HepG2 (cell line): ENCODE measurements around the gene SUPT20HL1. TPM values are rescaled to one million over a fixed set of nuclear protein-coding genes. Genes with fewer than 3 reads are reported as not detected.

Experiments used
- ATAC-seq: fragments of 200-7000 bp; cut with Tn5 transposase; 3 replicates; pipeline ENCODE4 v1.9.1; 2020; ENCODE audit warnings: mild to moderate bottlenecking, moderate library complexity
- BruUV-seq: library from RNA; stranded (reverse); fragments of 400-500 nt; replicated peaks from 2 replicates; lab custom pipeline; 2021; lab: Mats Ljungman, UMichigan
- CTCF ChIA-PET: fragments of 300-600 bp; formaldehyde crosslinking; extraction: SDS; loops from one replicate; lab custom pipeline; 2021; ENCODE audit warnings: low total read pairs, inconsistent platforms, low intra/inter-chr PET ratio; lab: Yijun Ruan, JAX
- POLR2A ChIA-PET: fragments of 350-600 bp; sonication (Branson Sonifier 250); formaldehyde crosslinking; loops from one replicate; lab custom pipeline; 2020; ENCODE audit warnings: antibody characterized with exemption, inconsistent platforms; lab: Yijun Ruan, JAX
- DNase-seq: peaks from one replicate; pipeline ENCODE4 v3.0.0-alpha.2; 2015; ENCODE audit warnings: low spot score
- FAIRE-seq: peaks from 3 replicates; lab custom pipeline; 2011; peaks lifted over from hg19 to GRCh38; lab: Jason Lieb, UNC
- H2AFZ ChIP-seq: one replicate; pipeline ENCODE4 v1.6.1; 2011; ENCODE audit warnings: low read length, inconsistent platforms
- H3K27ac ChIP-seq: fragments of 300-600 bp; 3 replicates; pipeline ENCODE4 v1.8.0; 2011; ENCODE audit warnings: mixed run types, mild to moderate bottlenecking, mixed read lengths, low read length, inconsistent platforms; ENCODE audit not compliant: insufficient read depth; ENCODE audit errors: extremely low read length
- H3K27me3 ChIP-seq, 2 experiments: fragments of 200-600 bp in 1 of 2; 2 replicates in 1 of 2; 3 replicates in 1 of 2; pipeline versions ENCODE4 v1.6.0 to v1.8.0; 2011; ENCODE audit warnings: low read length in 2 of 2, mild to moderate bottlenecking in 2 of 2, moderate library complexity in 2 of 2, inconsistent platforms in 1 of 2; ENCODE audit not compliant: insufficient read depth in 2 of 2, control insufficient read depth in 1 of 2
- H3K36me3 ChIP-seq, 2 experiments: fragments of 200-600 bp in 1 of 2; replicated peaks in 1 of 2; 2 replicates in 1 of 2; 3 replicates in 1 of 2; pipeline versions ENCODE4 v1.5.1 to v1.8.0; 2011; ENCODE audit warnings: low read length in 2 of 2, inconsistent platforms in 1 of 2; ENCODE audit not compliant: insufficient read depth in 2 of 2, control insufficient read depth in 1 of 2
- H3K4me1 ChIP-seq: 2 replicates; pipeline ENCODE4 v1.5.1; 2012; ENCODE audit warnings: low read length, inconsistent platforms; ENCODE audit not compliant: insufficient read depth
- H3K4me2 ChIP-seq: 2 replicates; pipeline ENCODE4 v1.6.0; 2011; ENCODE audit warnings: low read depth, low read length, inconsistent platforms
- H3K4me3 ChIP-seq, 3 experiments: fragments of 200-600 bp in 1 of 3; sonication (generic), shearing (Covaris generic) in 1 of 3; replicated peaks in 1 of 3; 2 replicates each; pipeline ENCODE4 v1.5.1; 2011 to 2016; ENCODE audit warnings: low read length in 3 of 3, inconsistent platforms in 2 of 3, low read depth in 2 of 3, mild to moderate bottlenecking in 2 of 3, control low read depth in 1 of 3, mixed read lengths in 1 of 3; ENCODE audit not compliant: insufficient read depth in 1 of 3
- H3K79me2 ChIP-seq: one replicate; pipeline ENCODE4 v1.6.1; 2011; ENCODE audit warnings: low read length, inconsistent platforms; ENCODE audit not compliant: insufficient read depth
- H3K9ac ChIP-seq: 2 replicates; pipeline ENCODE4 v1.6.0; 2011; ENCODE audit warnings: mild to moderate bottlenecking, low read depth, low read length, inconsistent platforms; ENCODE audit not compliant: insufficient read depth
- H3K9me3 ChIP-seq: 2 replicates; pipeline ENCODE4 v1.5.1; 2012; ENCODE audit warnings: mild to moderate bottlenecking, low read length
- H4K20me1 ChIP-seq: 2 replicates; pipeline ENCODE4 v1.6.0; 2011; ENCODE audit warnings: inconsistent platforms, mild to moderate bottlenecking, low read length, moderate library complexity; ENCODE audit not compliant: insufficient read depth
- ARNT2 ChIP-seq: sonication (generic); formaldehyde crosslinking; IDR thresholded peaks from 2 replicates; pipeline ENCODE4 v1.8.0; 2022; ENCODE audit warnings: mild to moderate bottlenecking, low read depth, missing genetic modification reagents, moderate library complexity
- HIVEP1 ChIP-seq: sonication (generic); formaldehyde crosslinking; IDR thresholded peaks from 2 replicates; pipeline ENCODE4 v1.4.0; 2020; ENCODE audit warnings: mild to moderate bottlenecking, missing genetic modification reagents
- HMGA1 ChIP-seq: sonication (generic); formaldehyde crosslinking; conservative IDR thresholded peaks from 2 replicates; pipeline ENCODE4 v1.4.0; 2020; ENCODE audit warnings: missing genetic modification reagents
- MAFF ChIP-seq: IDR thresholded peaks from 2 replicates; pipeline ENCODE4 v1.6.1; 2011; ENCODE audit warnings: low read depth, low read length, improper control_type of control experiment
- MAFK ChIP-seq, 2 experiments: IDR thresholded peaks in 1 of 2; conservative IDR thresholded peaks in 1 of 2; 2 replicates each; pipeline ENCODE4 v1.6.1; 2011; ENCODE audit warnings: improper control_type of control experiment in 2 of 2, low read length in 2 of 2
- NCOA5 ChIP-seq: sonication (generic); formaldehyde crosslinking; IDR thresholded peaks from 2 replicates; pipeline ENCODE4 v1.4.0; 2020; ENCODE audit warnings: missing genetic modification reagents
- SETDB1 ChIP-seq: sonication (generic); formaldehyde crosslinking; IDR thresholded peaks from 2 replicates; pipeline ENCODE4 v1.5.1; 2020; ENCODE audit warnings: missing genetic modification reagents, mild to moderate bottlenecking, borderline replicate concordance
- SUZ12 ChIP-seq: fragments of 150-350 bp; IDR thresholded peaks from 2 replicates; pipeline ENCODE4 v1.6.1; 2014; ENCODE audit warnings: low read depth, low read length
- ZBTB38 ChIP-seq: sonication (generic); formaldehyde crosslinking; IDR thresholded peaks from 2 replicates; pipeline ENCODE4 v1.5.1; 2020; ENCODE audit warnings: mild to moderate bottlenecking, missing genetic modification reagents
- ZMAT5 ChIP-seq: sonication (generic); formaldehyde crosslinking; IDR thresholded peaks from 2 replicates; pipeline ENCODE4 v1.5.0; 2020; ENCODE audit warnings: mild to moderate bottlenecking, low read depth, missing genetic modification reagents, borderline replicate concordance
- ZNF768 ChIP-seq: sonication (generic); formaldehyde crosslinking; IDR thresholded peaks from 2 replicates; pipeline ENCODE4 v1.4.0; 2020; ENCODE audit warnings: missing genetic modification reagents
- WGBS: methylation state at CpG from one replicate; pipeline ENCODE4 v1.1.6; 2017; ENCODE audit warnings: low lambda C conversion rate; 5-methylcytosine and 5-hydroxymethylcytosine counted together
- in situ Hi-C: cut with HindIII; loops from 2 replicates; pipeline ENCODE4 v1.10.0; 2017; ENCODE audit warnings: low pct_unique_long_range_greater_than_20kb; ENCODE audit not compliant: extremely low pct_ligation_motif_present
- intact Hi-C: fragments of 100-400 bp; cut with micrococcal nuclease; formaldehyde crosslinking; loops from one replicate; pipeline ENCODE4 v1.10.0; 2022; ENCODE audit not compliant: unreplicated experiment
- polyA plus RNA-seq, 8 experiments: library from polyadenylated mRNA; depleted of rRNA in 3 of 8; stranded (reverse) in 7 of 8; unstranded in 1 of 8; fragments of >200 nt; fragmentation: Illumina TruSeq in 4 of 8; extraction: Trizol in 4 of 8; gene quantifications; 2 replicates each; pipeline versions ENCODE4 v1.2.1 to v1.2.3, GENCODE V29; 2011 to 2016; ENCODE audit warnings: low read depth in 4 of 8, missing spikeins in 1 of 8, mixed read lengths in 1 of 8; ENCODE audit not compliant: insufficient read depth in 1 of 8
- total RNA-seq, 5 experiments: library from RNA; depleted of rRNA; stranded (reverse); fragments of >200 nt; fragmentation: Illumina TruSeq; extraction: Trizol; gene quantifications; 2 replicates each; pipeline ENCODE4 v1.2.3, GENCODE V29; 2016; ENCODE audit warnings: low read depth in 1 of 5

The SUPT20HL1 gene
- total and polyA plus RNA-seq, 2 of the 13 experiments (the other 11 are each of a cell fraction or from before 2014, with no cell fraction given), result not detected

GRCh38 chrX:24377911-24378468 is 17.6 kb downstream of the SUPT20HL1 start:
- no peak for DNase-seq
- Histone ChIP-seq H2AFZ (no peak overlapping the region), H3K4me2 (no peak overlapping the region), H3K27ac (no peak overlapping the region), H3K9me3 (no peaks in the 10 kb centered on the region), H3K4me1 (no peaks in the 10 kb centered on the region), H3K36me3 (no peaks in the 10 kb centered on the region), H3K79me2 (no peaks in the 10 kb centered on the region), H3K9ac (no peak overlapping the region), H4K20me1 (no peaks in the 10 kb centered on the region), H3K4me3 (no peak overlapping the region), H3K27me3 (no peaks in the 10 kb centered on the region)
- no TSS peak for BruUV-seq
- no peak for FAIRE-seq
- in situ Hi-C loops (no loop called here), intact Hi-C loops (no loop called here)
- 90% methylated on average over 1 of the region's 1 CpG for WGBS
- no peak for TF ChIP-seq SETDB1
- ChIA-PET POLR2A (no interaction called here), CTCF (no interaction called here)
- ATAC-seq, result no peak

- no peaks in the 10 kb centered on the region for H4K20me1 ChIP-seq
- H3K79me2 ChIP-seq, result no peaks in the 10 kb centered on the region
- ChIA-PET CTCF (no interaction called here), POLR2A (no interaction called here)
- no peaks in the 10 kb centered on the region for H3K36me3 ChIP-seq
- FAIRE-seq (no peak), DNase-seq (no peak), ATAC-seq (no peak)
- H3K27ac ChIP-seq, result no peak overlapping the region
- H2AFZ ChIP-seq, result no peak overlapping the region
- 39% methylated on average over 4 of the region's 6 CpGs for WGBS
- no peaks in the 10 kb centered on the region for H3K9me3 ChIP-seq
- in situ Hi-C loops, result no loop called here
- no peaks in the 10 kb centered on the region for H3K4me1 ChIP-seq
- H3K9ac ChIP-seq, result no peak overlapping the region
- H3K27me3 ChIP-seq, result no peaks in the 10 kb centered on the region
- H3K4me2 ChIP-seq, result no peak overlapping the region
- no peak overlapping the region for H3K4me3 ChIP-seq
- intact Hi-C loops, result no loop called here
- TF ChIP-seq MAFK (conservative IDR thresholded peaks at IDR 0.05 in 1 of 2, IDR thresholded peaks at IDR 0.05 in 1 of 2; ENCODE audit: low read length in 2 of 2) (peak in 1 of 2 experiments; percentile 50; a peak in 2 of 4 replicates), HIVEP1 (CRISPR knock-in tag) (no peak), ZNF768 (no peak), MAFF (peak; percentile 31; the same call in 1 of the 2 replicates), SUZ12 (no peak), ARNT2 (CRISPR knock-in tag) (no peak), ZMAT5 (CRISPR knock-in tag) (no peak), NCOA5 (CRISPR knock-in tag) (no peak), ZBTB38 (CRISPR knock-in tag) (no peak), HMGA1 (CRISPR knock-in tag) (no peak)
- no TSS peak for BruUV-seq
Observed at GRCh38 chrX:24378706-24379105, 18.3 kb downstream of the SUPT20HL1 start.
